GM12878 (cell line): ENCODE measurements around the gene SESN3. TPM values are rescaled to one million over a fixed set of nuclear protein-coding genes. Genes with fewer than 3 reads are reported as not detected.

Experiments used
- ATAC-seq: fragments of 200-7000 bp; cut with Tn5 transposase; 3 replicates; pipeline ENCODE4 v1.9.1; 2020; ENCODE audit warnings: mild to moderate bottlenecking, moderate library complexity
- BruUV-seq: library from RNA; stranded (reverse); fragments of 400-500 nt; replicated peaks from 2 replicates; lab custom pipeline; 2021; lab: Mats Ljungman, UMichigan
- CTCF ChIA-PET: fragments of 300-600 bp; sonication (Branson Sonifier 250); formaldehyde crosslinking; extraction: SDS; loops from one replicate; lab custom pipeline; 2021; ENCODE audit warnings: inconsistent platforms; lab: Yijun Ruan, JAX
- POLR2A ChIA-PET: fragments of 350-600 bp; formaldehyde crosslinking; extraction: SDS; loops from one replicate; lab custom pipeline; 2021; ENCODE audit warnings: inconsistent platforms; lab: Charles Lee
- RAD21 ChIA-PET: fragments of 300-600 bp; sonication (Branson Sonifier 250); formaldehyde crosslinking; loops from one replicate; lab custom pipeline; 2023; ENCODE audit warnings: antibody characterized with exemption; ENCODE audit not compliant: unreplicated experiment; lab: Charles Lee
- SMC1A ChIA-PET: fragments of 300-600 bp; sonication (Branson Sonifier 250); formaldehyde crosslinking; loops from one replicate; lab custom pipeline; 2023; ENCODE audit not compliant: unreplicated experiment, uncharacterized antibody; lab: Charles Lee
- DNase-seq: peaks from one replicate; pipeline ENCODE4 v3.0.0-alpha.2; 2011; ENCODE audit warnings: low read depth, low spot score
- FAIRE-seq: peaks from 3 replicates; lab custom pipeline; 2011; peaks lifted over from hg19 to GRCh38; lab: Jason Lieb, UNC
- H2AFZ ChIP-seq: 2 replicates; pipeline ENCODE4 v1.6.0; 2011; ENCODE audit warnings: low read depth, low read length, control low read depth; ENCODE audit not compliant: control insufficient read depth
- H3K27ac ChIP-seq: 2 replicates; pipeline ENCODE4 v1.5.1; 2011; ENCODE audit warnings: control low read depth; ENCODE audit not compliant: control insufficient read depth, insufficient read depth
- H3K27me3 ChIP-seq, 2 experiments: replicated peaks in 1 of 2; 2 replicates each; pipeline versions ENCODE4 v1.6.0 to v1.6.1; 2011; ENCODE audit warnings: low read length in 1 of 2; ENCODE audit not compliant: control insufficient read depth in 2 of 2, insufficient read depth in 2 of 2
- H3K36me3 ChIP-seq, 2 experiments: 2 replicates each; pipeline ENCODE4 v1.5.1; 2011; ENCODE audit warnings: low read length in 1 of 2; ENCODE audit not compliant: control insufficient read depth in 2 of 2, insufficient read depth in 2 of 2
- H3K4me1 ChIP-seq: 2 replicates; pipeline ENCODE4 v1.6.1; 2011; ENCODE audit warnings: mild to moderate bottlenecking, low read length, moderate library complexity, mixed read lengths; ENCODE audit not compliant: control insufficient read depth, insufficient read depth
- H3K4me2 ChIP-seq: 2 replicates; pipeline ENCODE4 v1.6.0; 2011; ENCODE audit warnings: control low read depth; ENCODE audit not compliant: control insufficient read depth, insufficient read depth
- H3K4me3 ChIP-seq: fragments of 200-600 bp; sonication (generic); 2 replicates; pipeline ENCODE4 v1.5.1; 2016
- H3K79me2 ChIP-seq: 2 replicates; pipeline ENCODE4 v1.6.0; 2011; ENCODE audit warnings: low read length; ENCODE audit not compliant: control insufficient read depth, insufficient read depth
- H3K9ac ChIP-seq: 2 replicates; pipeline ENCODE4 v1.8.0; 2011; ENCODE audit warnings: low read length, control low read depth, mixed read lengths; ENCODE audit not compliant: control insufficient read depth, insufficient read depth
- H3K9me3 ChIP-seq: replicated peaks from 3 replicates; pipeline ENCODE4 v1.5.1; 2011; ENCODE audit warnings: mild to moderate bottlenecking, low read length; ENCODE audit not compliant: control insufficient read depth, insufficient read depth
- H4K20me1 ChIP-seq: 2 replicates; pipeline ENCODE4 v1.6.0; 2011; ENCODE audit not compliant: control insufficient read depth, insufficient read depth
- E4F1 ChIP-seq: fragments of 450-650 bp; IDR thresholded peaks from 2 replicates; pipeline ENCODE4 v1.6.1; 2018; ENCODE audit warnings: borderline replicate concordance, mild to moderate bottlenecking; ENCODE audit not compliant: partially characterized antibody
- SMC3 ChIP-seq: IDR thresholded peaks from 2 replicates; pipeline ENCODE4 v1.6.1; 2011; ENCODE audit warnings: low read length, improper control_type of control experiment, borderline replicate concordance
- STAT3 ChIP-seq: IDR thresholded peaks from 2 replicates; pipeline ENCODE4 v1.6.1; 2011; ENCODE audit warnings: low read depth, low read length, improper control_type of control experiment
- WGBS: methylation state at CpG from one replicate; pipeline ENCODE4 v1.1.6; 2016; ENCODE audit warnings: low lambda C conversion rate; ENCODE audit not compliant: insufficient replicate concordance, insufficient coverage; ENCODE audit errors: missing lambda C conversion rate; 5-methylcytosine and 5-hydroxymethylcytosine counted together
- in situ Hi-C: fragments of 300-500 bp; cut with MboI; formaldehyde crosslinking; loops from 9 replicates; pipeline ENCODE4 v1.14.3; 2018; ENCODE audit warnings: mixed read lengths
- intact Hi-C: fragments of 100-400 bp; cut with micrococcal nuclease; formaldehyde crosslinking; loops from one replicate; pipeline ENCODE4 v1.14.2; 2022; ENCODE audit not compliant: unreplicated experiment
- polyA plus RNA-seq, 11 experiments: library from polyadenylated mRNA; depleted of rRNA in 4 of 11; unstranded in 6 of 11; stranded (reverse) in 5 of 11; fragments of >200 nt; fragmentation: Nextera tagmentation in 4 of 11; fragmentation: Illumina TruSeq in 1 of 11; extraction: Ambion mirVana in 4 of 11; extraction: Trizol in 1 of 11; gene quantifications; 1 replicate in 1 of 11; 2 replicates in 10 of 11; pipeline versions ENCODE4 v1.2.1 to v1.2.3, GENCODE V29; 2011 to 2016; ENCODE audit warnings: inconsistent platforms in 2 of 11, missing spikeins in 2 of 11, low read depth in 1 of 11
- total RNA-seq, 4 experiments: library from RNA; depleted of rRNA in 3 of 4; stranded (reverse); fragments of >200 nt in 3 of 4; fragmentation: Illumina TruSeq in 1 of 4; extraction: Trizol in 1 of 4; gene quantifications; 2 replicates each; pipeline versions ENCODE4 v1.2.1 to v1.2.3, GENCODE V29; 2013 to 2021

SESN3 gene
- total and polyA plus RNA-seq, 10 of the 15 experiments (the other 5 are each of a cell fraction or from before 2014, with no cell fraction given) = 0.64 to 6.7 (median 3.0) TPM

DNA sequence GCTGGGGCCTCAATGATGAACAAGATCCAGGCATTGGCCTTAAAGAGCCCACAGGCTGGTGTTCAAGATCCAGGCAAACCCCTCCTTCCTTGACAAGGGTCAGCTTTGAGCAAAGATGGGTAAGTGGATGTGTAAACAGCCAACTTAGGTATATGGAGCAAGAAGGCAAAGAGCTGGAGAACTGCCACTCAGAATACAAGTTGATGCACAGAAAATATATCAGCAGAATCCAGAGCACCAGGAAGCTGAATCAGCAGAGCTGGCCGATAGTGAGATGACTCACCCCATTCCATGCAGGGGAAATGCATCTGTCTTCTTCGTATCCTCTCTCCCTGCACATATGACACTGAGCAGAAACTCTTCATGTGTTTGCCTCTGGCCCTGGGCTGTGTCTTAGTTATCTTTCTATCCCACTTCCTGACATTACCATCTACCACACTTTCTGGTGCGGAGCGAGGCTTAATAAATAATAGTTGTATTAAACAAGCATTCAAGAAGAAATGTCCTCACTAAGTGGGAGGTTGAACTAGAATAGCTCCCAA, 83.6 kb downstream of the SESN3 start:
- Histone ChIP-seq H3K27ac (no peak overlapping the region), H3K79me2 (no peaks in the 10 kb centered on the region), H3K9me3 (no peaks in the 10 kb centered on the region), H4K20me1 (no peaks in the 10 kb centered on the region), H3K4me2 (no peak overlapping the region), H3K4me3 (no peak overlapping the region), H3K36me3 (no peaks in the 10 kb centered on the region), H3K27me3 (no peaks in the 10 kb centered on the region), H3K9ac (no peak overlapping the region), H3K4me1 (no peaks in the 10 kb centered on the region), H2AFZ (no peak overlapping the region)
- TF ChIP-seq STAT3 (no peak), SMC3 (no peak), E4F1 (no peak)
- RAD21 ChIA-PET = interaction anchor here (2.3 to 8.4 kb wide), 3 partner anchors 53 to 78 kb away, joined by 7 to 86 read pairs (median 11); partner anchors contain the start of gene ENDOD1
- CTCF ChIA-PET = interaction anchor here (1.0 to 24.1 kb wide), 6 partner anchors 10 to 614 kb away, joined by 3 to 459 read pairs (median 16); partner anchors contain the start of genes ENDOD1 and SRSF8
- BruUV-seq = no TSS peak
- DNase-seq = no peak
- SMC1A ChIA-PET = interaction anchor here (0.6 to 12.5 kb wide), 7 partner anchors 11 to 558 kb away, joined by 3 to 158 read pairs (median 5); partner anchors contain the start of gene SRSF8
- in situ Hi-C loops = no loop called here
- intact Hi-C loops = no loop called here
- POLR2A ChIA-PET = interaction anchor here (0.6 to 1.1 kb wide), 3 partner anchors 46 to 57 kb away, joined by 3 to 5 read pairs (median 4); partner anchors contain the start of gene ENDOD1
- 63% methylated on average over 4 of the region's 4 CpGs for WGBS
- no peak for FAIRE-seq
- no peak for ATAC-seq
